ENCODE measurements around the gene RACGAP1.

RACGAP1 gene

GRCh38 chr12:49950273-49951251, 74.7 kb downstream of the RACGAP1 start, which contains the start of gene AQP2:
TSS of gene AQP2 (plus strand) at chr12:49950737. CDS start at chr12:49950831, 94 bp downstream.
- Histone ChIP-seq H4K20me1 (ENCODE audit: insufficient read depth, low read length) (no peaks in the 10 kb centered on the region), H3K36me3 (ENCODE audit: insufficient read depth, low read length) (no peaks in the 10 kb centered on the region), H3F3A (ENCODE audit: insufficient read depth, low read length) (no peaks in the 10 kb centered on the region), H3K4me3 (ENCODE audit: low read depth, low read length, poor library complexity, severe bottlenecking) (no peak within 1 kb of the TSS), H3K9me3 (ENCODE audit: low read length) (no peaks in the 10 kb centered on the region), H3K27me3 (ENCODE audit: insufficient read depth, low read length) (peaks cover 5% of the 10 kb centered on the region), H3K9me2 (ENCODE audit: low read depth, low read length) (no peaks in the 10 kb centered on the region), H3K4me1 (ENCODE audit: insufficient read depth, low read length, severe bottlenecking) (no peaks in the 10 kb centered on the region), H3K79me2 (ENCODE audit: insufficient read depth, low read length) (no peaks in the 10 kb centered on the region), H2AFZ (ENCODE audit: low read length) (no peak within 1 kb of the TSS), H3K9ac (ENCODE audit: low read length) (no peak within 1 kb of the TSS), H3K4me2 (ENCODE audit: low read length) (no peak within 1 kb of the TSS), H3K27ac (ENCODE audit: low read depth, low read length, poor library complexity, severe bottlenecking) (no peak within 1 kb of the TSS)
- no peak for TF ChIP-seq CTCF (IDR thresholded peaks at IDR 0.05; ENCODE audit: low read length)
- TF ChIP-seq EZH2 (IDR thresholded peaks at IDR 0.05; ENCODE audit: borderline replicate concordance, low read length) = no peak

- peaks cover 6% of the 10 kb centered on the region for H3K4me1 ChIP-seq (ENCODE audit: insufficient read depth, low read length, severe bottlenecking)
- no peak for TF ChIP-seq EZH2 (IDR thresholded peaks at IDR 0.05; ENCODE audit: borderline replicate concordance, low read length)
- TF ChIP-seq CTCF (IDR thresholded peaks at IDR 0.05; ENCODE audit: low read length) = no peak
These were observed 75.4 kb downstream of the RACGAP1 start for GRCh38 chr12:49949866-49950265.

GRCh38 chr12:49948866-49949845, 76.1 kb downstream of the RACGAP1 start:
- H3K4me3 ChIP-seq (ENCODE audit: low read depth, low read length, poor library complexity, severe bottlenecking) = no peak overlapping the region
- H3K36me3 ChIP-seq (ENCODE audit: insufficient read depth, low read length) = no peaks in the 10 kb centered on the region
- no peak overlapping the region for H3K27ac ChIP-seq (ENCODE audit: low read depth, low read length, poor library complexity, severe bottlenecking)
- H3K79me2 ChIP-seq (ENCODE audit: insufficient read depth, low read length) = no peaks in the 10 kb centered on the region
- H3K9ac ChIP-seq (ENCODE audit: low read length) = no peak overlapping the region
- H3K9me2 ChIP-seq (ENCODE audit: low read depth, low read length) = no peaks in the 10 kb centered on the region
- peaks cover 5% of the 10 kb centered on the region for H3K27me3 ChIP-seq (ENCODE audit: insufficient read depth, low read length)
- H2AFZ ChIP-seq (ENCODE audit: low read length) = no peak overlapping the region
- no peaks in the 10 kb centered on the region for H4K20me1 ChIP-seq (ENCODE audit: insufficient read depth, low read length)
- H3K4me2 ChIP-seq (ENCODE audit: low read length) = no peak overlapping the region
- peaks cover 6% of the 10 kb centered on the region for H3K4me1 ChIP-seq (ENCODE audit: insufficient read depth, low read length, severe bottlenecking)
- TF ChIP-seq EZH2 (IDR thresholded peaks at IDR 0.05; ENCODE audit: borderline replicate concordance, low read length) = no peak
- no peak for TF ChIP-seq CTCF (IDR thresholded peaks at IDR 0.05; ENCODE audit: low read length)
- no peaks in the 10 kb centered on the region for H3F3A ChIP-seq (ENCODE audit: insufficient read depth, low read length)
- H3K9me3 ChIP-seq (ENCODE audit: low read length) = no peaks in the 10 kb centered on the region

More at GRCh38 chr12:49949866-49950265, 75.4 kb downstream of the RACGAP1 start:
- Histone ChIP-seq H3K27me3 (ENCODE audit: insufficient read depth, low read length) (peaks cover 5% of the 10 kb centered on the region), H3K4me3 (ENCODE audit: low read depth, low read length, poor library complexity, severe bottlenecking) (no peak overlapping the region), H3K9me2 (ENCODE audit: low read depth, low read length) (no peaks in the 10 kb centered on the region), H3K36me3 (ENCODE audit: insufficient read depth, low read length) (no peaks in the 10 kb centered on the region), H3K9me3 (ENCODE audit: low read length) (no peaks in the 10 kb centered on the region), H3K9ac (ENCODE audit: low read length) (no peak overlapping the region), H3K27ac (ENCODE audit: low read depth, low read length, poor library complexity, severe bottlenecking) (no peak overlapping the region), H3K79me2 (ENCODE audit: insufficient read depth, low read length) (no peaks in the 10 kb centered on the region), H3F3A (ENCODE audit: insufficient read depth, low read length) (no peaks in the 10 kb centered on the region), H3K4me2 (ENCODE audit: low read length) (no peak overlapping the region), H2AFZ (ENCODE audit: low read length) (no peak overlapping the region), H4K20me1 (ENCODE audit: insufficient read depth, low read length) (no peaks in the 10 kb centered on the region)
